SK-N-SH (cell line): Measurements from ENCODE around the gene CX3CR1. TPM values are rescaled to one million over a fixed set of nuclear protein-coding genes. Genes with fewer than 3 reads are reported as not detected.

ENCODE experiments used
- CTCF ChIA-PET: fragments of 300-600, 350-600 bp; formaldehyde crosslinking; extraction: SDS; loops from one replicate; lab custom pipeline; 2021; lab: Yijun Ruan, JAX
- POLR2A ChIA-PET: fragments of 350-600 bp; sonication (Branson Sonifier 250); formaldehyde crosslinking; extraction: SDS; loops from one replicate; lab custom pipeline; 2020; ENCODE audit warnings: antibody characterized with exemption, inconsistent platforms; lab: Yijun Ruan, JAX
- DNase-seq: peaks from one replicate; pipeline ENCODE4 v3.0.0; 2012
- H2AFZ ChIP-seq: fragments of 200-600 bp; sonication (generic); 2 replicates; pipeline ENCODE4 v1.8.1; 2016; ENCODE audit warnings: antibody characterized with exemption, mild to moderate bottlenecking, low read depth
- H3F3A ChIP-seq: fragments of 200-600 bp; sonication (generic); replicated peaks from 2 replicates; pipeline ENCODE3; 2016; ENCODE audit warnings: antibody characterized with exemption, mild to moderate bottlenecking; ENCODE audit not compliant: insufficient read depth
- H3K27ac ChIP-seq, 2 experiments: fragments of 200-500 bp in 1 of 2; fragments of 200-600 bp in 1 of 2; sonication (Bioruptor generic) in 1 of 2; sonication (generic), shearing (Covaris generic) in 1 of 2; 2 replicates each; pipeline versions ENCODE4 v1.5.1 to v1.6.1; 2014 to 2016; ENCODE audit warnings: low read depth in 2 of 2, inconsistent platforms in 1 of 2, low read length in 1 of 2, mild to moderate bottlenecking in 1 of 2, mixed read lengths in 1 of 2
- H3K27me3 ChIP-seq: fragments of 200-600 bp; sonication (generic), shearing (Covaris generic); 2 replicates; pipeline ENCODE4 v1.6.1; 2016; ENCODE audit warnings: mixed run types; ENCODE audit not compliant: insufficient read depth
- H3K36me3 ChIP-seq, 2 experiments: fragments of 200-500 bp in 1 of 2; fragments of 200-600 bp in 1 of 2; sonication (Bioruptor generic) in 1 of 2; sonication (generic) in 1 of 2; replicated peaks in 1 of 2; 2 replicates each; pipeline versions ENCODE3 to v1.5.1; 2014 to 2016; ENCODE audit warnings: low read length in 1 of 2, mild to moderate bottlenecking in 1 of 2; ENCODE audit not compliant: insufficient read depth in 2 of 2, control insufficient read depth in 1 of 2
- H3K4me1 ChIP-seq, 2 experiments: fragments of 200-500 bp in 1 of 2; fragments of 200-600 bp in 1 of 2; sonication (Bioruptor generic) in 1 of 2; sonication (generic), shearing (Covaris generic) in 1 of 2; 2 replicates each; pipeline versions ENCODE4 v1.5.1 to v1.6.1; 2014 to 2016; ENCODE audit warnings: low read depth in 1 of 2, low read length in 1 of 2, mixed run types in 1 of 2; ENCODE audit not compliant: insufficient read depth in 2 of 2, control insufficient read depth in 1 of 2
- H3K4me2 ChIP-seq: fragments of 200-600 bp; sonication (generic), shearing (Covaris generic); 2 replicates; pipeline ENCODE4 v1.6.1; 2017; ENCODE audit warnings: mixed run types
- H3K4me3 ChIP-seq, 2 experiments: fragments of 200-500 bp in 1 of 2; fragments of 200-600 bp in 1 of 2; sonication (Bioruptor generic) in 1 of 2; sonication (generic), shearing (Covaris generic) in 1 of 2; 2 replicates each; pipeline versions ENCODE4 v1.5.1 to v1.8.1; 2014 to 2016; ENCODE audit warnings: low read depth in 2 of 2, inconsistent platforms in 1 of 2, low read length in 1 of 2, mild to moderate bottlenecking in 1 of 2, mixed read lengths in 1 of 2, moderate library complexity in 1 of 2
- H3K79me2 ChIP-seq: fragments of 200-600 bp; sonication (generic); 2 replicates; pipeline ENCODE4 v1.8.1; 2017; ENCODE audit warnings: mild to moderate bottlenecking; ENCODE audit not compliant: insufficient read depth
- H3K9ac ChIP-seq: fragments of 200-600 bp; sonication (generic); 2 replicates; pipeline ENCODE4 v1.6.1; 2017; ENCODE audit warnings: mixed run types
- H3K9me2 ChIP-seq: fragments of 200-600 bp; sonication (generic); 2 replicates; pipeline ENCODE4 v1.6.1; 2017; ENCODE audit warnings: mixed run types
- H3K9me3 ChIP-seq: fragments of 200-600 bp; sonication (generic); 2 replicates; pipeline ENCODE4 v1.6.1; 2017; ENCODE audit warnings: mixed run types, mild to moderate bottlenecking, moderate library complexity
- H4K20me1 ChIP-seq: fragments of 200-600 bp; sonication (generic); 2 replicates; pipeline ENCODE4 v1.6.1; 2017; ENCODE audit warnings: mild to moderate bottlenecking, mixed run types; ENCODE audit not compliant: insufficient read depth
- CHD2 ChIP-seq: fragments of 150-350 bp; IDR thresholded peaks from 2 replicates; pipeline ENCODE4 v1.6.1; 2018; ENCODE audit warnings: low read length; ENCODE audit not compliant: partially characterized antibody
- ELF1 ChIP-seq: IDR thresholded peaks from 2 replicates; pipeline ENCODE4 v1.4.0; 2012
- EZH2phosphoT487 ChIP-seq: fragments of 200-600 bp; sonication (generic); IDR thresholded peaks from 2 replicates; pipeline ENCODE4 v1.6.1; 2017; ENCODE audit warnings: low read depth, mixed run types, mild to moderate bottlenecking, antibody characterized with exemption, moderate library complexity, borderline replicate concordance
- FOSL2 ChIP-seq: IDR thresholded peaks from 2 replicates; pipeline ENCODE4 v1.4.0; 2012; ENCODE audit warnings: low read depth, mild to moderate bottlenecking, moderate library complexity, borderline replicate concordance
- FOXM1 ChIP-seq: IDR thresholded peaks from 2 replicates; pipeline ENCODE4 v1.4.0; 2012; ENCODE audit warnings: low read depth, mild to moderate bottlenecking
- JUND ChIP-seq: IDR thresholded peaks from 2 replicates; pipeline ENCODE4 v1.4.0; 2012
- MEF2A ChIP-seq: IDR thresholded peaks from 2 replicates; pipeline ENCODE4 v1.4.0; 2012; ENCODE audit warnings: low read depth, borderline replicate concordance
- NRF1 ChIP-seq: IDR thresholded peaks from 2 replicates; pipeline ENCODE4 v1.6.1; 2012; ENCODE audit warnings: low read depth, mild to moderate bottlenecking, low read length
- PBX3 ChIP-seq: IDR thresholded peaks from 2 replicates; pipeline ENCODE4; 2012
- POLR2AphosphoS5 ChIP-seq: IDR thresholded peaks from 2 replicates; pipeline ENCODE4 v1.6.1; 2012; ENCODE audit warnings: low read depth, low read length
- RAD21 ChIP-seq: IDR thresholded peaks from 2 replicates; pipeline ENCODE4 v1.6.1; 2012; ENCODE audit warnings: mild to moderate bottlenecking, low read length
- RCOR1 ChIP-seq: fragments of 150-350 bp; IDR thresholded peaks from 2 replicates; pipeline ENCODE4 v1.6.1; 2017; ENCODE audit warnings: antibody characterized with exemption, low read length
- RXRA ChIP-seq: IDR thresholded peaks from 2 replicates; pipeline ENCODE4 v1.4.0; 2012; ENCODE audit warnings: low read depth, mild to moderate bottlenecking, borderline replicate concordance
- TAF1 ChIP-seq: IDR thresholded peaks from 2 replicates; pipeline ENCODE4 v1.6.1; 2012; ENCODE audit warnings: low read depth, mild to moderate bottlenecking, low read length, moderate library complexity, borderline replicate concordance
- TCF12 ChIP-seq: IDR thresholded peaks from 2 replicates; pipeline ENCODE4 v1.4.0; 2012
- TEAD4 ChIP-seq: IDR thresholded peaks from 2 replicates; pipeline ENCODE4 v1.4.0; 2012; ENCODE audit warnings: mild to moderate bottlenecking, borderline replicate concordance; ENCODE audit not compliant: insufficient read depth
- USF1 ChIP-seq: IDR thresholded peaks from 2 replicates; pipeline ENCODE4 v1.4.0; 2012; ENCODE audit warnings: low read depth, borderline replicate concordance
- YY1 ChIP-seq: IDR thresholded peaks from 2 replicates; pipeline ENCODE4 v1.4.0; 2012; ENCODE audit warnings: low read depth, mild to moderate bottlenecking
- polyA plus RNA-seq, 3 experiments: library from polyadenylated mRNA; depleted of rRNA; stranded (reverse); fragments of >200 nt; gene quantifications; 2 replicates each; pipeline ENCODE4 v1.2.3, GENCODE V29; 2012
- TF ChIP-seq, protein P1 (sequence below): IDR thresholded peaks from 2 replicates; pipeline ENCODE4 v1.4.0; 2012; ENCODE audit warnings: low read depth, borderline replicate concordance

Gene CX3CR1
- polyA plus RNA-seq, 1 of the 3 experiments (the other 2 are of a cell fraction) = not detected

GRCh38 chr3:39221141-39221530, 58.7 kb downstream of the CX3CR1 start:
- Histone ChIP-seq H3K27me3 (peaks cover 8% of the 10 kb centered on the region; the same call in 1 of the 2 replicates), H3K4me3 (no peak overlapping the region)
- no peak for TF ChIP-seq TAF1
- no peak for TF ChIP-seq CHD2
- no peak for TF ChIP-seq FOXM1
- TF ChIP-seq, protein P1, sequence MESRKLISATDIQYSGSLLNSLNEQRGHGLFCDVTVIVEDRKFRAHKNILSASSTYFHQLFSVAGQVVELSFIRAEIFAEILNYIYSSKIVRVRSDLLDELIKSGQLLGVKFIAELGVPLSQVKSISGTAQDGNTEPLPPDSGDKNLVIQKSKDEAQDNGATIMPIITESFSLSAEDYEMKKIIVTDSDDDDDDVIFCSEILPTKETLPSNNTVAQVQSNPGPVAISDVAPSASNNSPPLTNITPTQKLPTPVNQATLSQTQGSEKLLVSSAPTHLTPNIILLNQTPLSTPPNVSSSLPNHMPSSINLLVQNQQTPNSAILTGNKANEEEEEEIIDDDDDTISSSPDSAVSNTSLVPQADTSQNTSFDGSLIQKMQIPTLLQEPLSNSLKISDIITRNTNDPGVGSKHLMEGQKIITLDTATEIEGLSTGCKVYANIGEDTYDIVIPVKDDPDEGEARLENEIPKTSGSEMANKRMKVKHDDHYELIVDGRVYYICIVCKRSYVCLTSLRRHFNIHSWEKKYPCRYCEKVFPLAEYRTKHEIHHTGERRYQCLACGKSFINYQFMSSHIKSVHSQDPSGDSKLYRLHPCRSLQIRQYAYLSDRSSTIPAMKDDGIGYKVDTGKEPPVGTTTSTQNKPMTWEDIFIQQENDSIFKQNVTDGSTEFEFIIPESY = no peak
- TF ChIP-seq NRF1 = no peak
- no peak for TF ChIP-seq POLR2AphosphoS5
- no peak for TF ChIP-seq EZH2phosphoT487
- TF ChIP-seq RAD21 = no peak
- TF ChIP-seq FOSL2 = no peak
- no peak for TF ChIP-seq MEF2A
- no peak for TF ChIP-seq JUND
- no peak for TF ChIP-seq USF1
- TF ChIP-seq ELF1 = no peak
- no peak for TF ChIP-seq PBX3
- no peak for TF ChIP-seq RCOR1
- TF ChIP-seq YY1 = no peak
- no peak for TF ChIP-seq TCF12
- no peak for TF ChIP-seq TEAD4
- TF ChIP-seq RXRA = no peak
- TF ChIP-seq, all 33 proteins: peak for 0
- no peaks in the 10 kb centered on the region for H3K9me2 ChIP-seq
- no peak overlapping the region for H3K27ac ChIP-seq
- DNase-seq = no peak
- POLR2A ChIA-PET = no interaction called here
- no peaks in the 10 kb centered on the region; a peak in 1 of 4 replicates for H3K4me1 ChIP-seq
- H3K4me2 ChIP-seq = no peak overlapping the region
- H4K20me1 ChIP-seq = no peaks in the 10 kb centered on the region
- no peaks in the 10 kb centered on the region for H3K36me3 ChIP-seq
- H3K79me2 ChIP-seq = no peaks in the 10 kb centered on the region
- H3K9me3 ChIP-seq = no peaks in the 10 kb centered on the region
- no peaks in the 10 kb centered on the region for H3F3A ChIP-seq
- H2AFZ ChIP-seq = no peak overlapping the region
- CTCF ChIA-PET = interaction anchor here (2.1 kb wide), 1 partner anchor 67 kb away, joined by 7 read pairs; no protein-coding TSS in a partner anchor
- H3K9ac ChIP-seq = no peak overlapping the region
